IPS-18c (cell line): Measurements from ENCODE around the gene CSNK2A1.

Experiments used
- H3K4me3 ChIP-seq: 2 replicates; pipeline ENCODE4 v1.7.0; 2013; ENCODE audit warnings: low read depth, mild to moderate bottlenecking, low read length, moderate library complexity; ENCODE audit not compliant: insufficient read depth
- H3K9me3 ChIP-seq: one replicate; pipeline ENCODE4 v1.6.1; 2013; ENCODE audit warnings: mild to moderate bottlenecking, low read length, moderate library complexity; ENCODE audit not compliant: control insufficient read depth, insufficient read depth

Gene CSNK2A1

DNA sequence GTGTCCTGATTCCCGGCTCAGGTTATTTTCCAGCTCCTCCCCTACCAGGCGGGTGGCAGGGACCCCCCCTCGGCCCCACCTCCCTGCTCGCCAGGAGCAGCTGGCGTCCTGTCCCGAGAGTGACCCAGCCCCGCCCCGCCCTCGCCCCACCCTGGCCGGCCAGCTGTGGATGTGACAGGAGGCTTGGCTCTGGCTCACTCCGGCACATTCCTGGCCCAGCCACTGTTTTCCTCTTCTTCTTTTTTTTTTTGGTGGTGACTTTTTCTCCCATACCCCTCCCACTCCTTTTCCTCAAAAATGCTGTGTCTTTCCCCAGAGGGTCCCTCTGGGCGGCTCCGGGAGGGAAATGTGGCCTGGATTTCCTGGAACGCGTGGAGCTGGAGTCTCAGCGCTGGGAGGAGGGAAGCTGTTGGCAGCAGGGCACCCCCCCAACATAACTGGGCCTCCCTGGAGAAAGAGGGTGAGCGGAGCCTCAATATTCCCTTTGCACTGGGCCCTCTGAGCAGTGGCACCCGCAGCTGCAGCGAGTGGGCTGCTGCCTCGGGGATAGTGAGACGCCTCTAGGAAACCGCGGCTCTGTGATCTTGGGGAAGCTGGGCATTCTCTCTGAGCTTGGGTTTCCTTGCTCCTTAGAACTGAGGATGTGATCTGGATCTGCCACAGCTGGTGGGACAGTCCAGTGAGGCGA lies 28.3 kb upstream of the CSNK2A1 start:
- Histone ChIP-seq H3K4me3 (no peak overlapping the region), H3K9me3 (no peaks in the 10 kb centered on the region)

GRCh38 chr20:568673-569415 lies 25.3 kb upstream of the CSNK2A1 start:
- no peaks in the 10 kb centered on the region for H3K9me3 ChIP-seq
- H3K4me3 ChIP-seq, result no peak overlapping the region

GRCh38 chr20:568097-568652 lies 24.6 kb upstream of the CSNK2A1 start:
- H3K9me3 ChIP-seq, result no peaks in the 10 kb centered on the region
- no peak overlapping the region for H3K4me3 ChIP-seq

DNA sequence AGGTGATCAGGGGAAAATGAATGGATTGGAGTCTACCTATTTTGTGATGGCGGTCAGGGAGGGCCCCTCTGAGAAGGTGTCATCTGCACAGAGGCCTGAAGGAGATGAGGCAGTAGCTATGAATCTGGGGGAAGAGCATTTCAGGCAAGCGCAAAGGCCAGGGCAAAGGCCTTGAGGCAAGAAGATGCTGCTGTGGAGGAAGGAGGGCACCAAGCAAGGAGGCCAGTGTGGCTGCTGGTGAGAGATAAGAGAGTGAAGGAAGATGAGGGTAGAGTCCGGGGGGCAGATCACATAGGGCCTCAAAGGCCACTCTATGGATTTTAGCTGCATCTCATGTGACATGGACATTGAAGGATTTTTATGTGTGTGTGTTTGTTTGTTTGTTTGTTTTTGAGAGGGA lies 20.6 kb upstream of the CSNK2A1 start:
- H3K4me3 ChIP-seq, result no peak overlapping the region
- H3K9me3 ChIP-seq, result no peaks in the 10 kb centered on the region

DNA sequence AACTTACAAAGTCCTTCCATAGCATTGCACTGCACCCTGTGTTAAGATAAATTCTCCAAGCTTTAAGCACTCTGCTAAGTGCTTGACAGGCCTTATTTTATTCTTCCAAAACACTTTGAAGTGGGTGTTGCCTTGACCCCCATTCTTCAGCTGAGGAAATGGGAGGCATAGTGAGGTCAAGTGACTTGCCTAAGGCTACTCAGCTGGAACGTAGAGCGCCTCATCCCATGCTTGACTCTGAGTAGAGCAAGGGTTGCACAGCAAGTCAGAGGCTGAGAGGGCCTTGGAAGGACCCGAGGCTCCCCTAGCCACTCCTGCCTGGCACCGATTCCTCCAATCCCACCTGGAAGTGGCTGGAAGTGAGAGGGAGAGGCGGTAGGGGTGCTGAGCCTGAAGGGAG lies 19.6 kb upstream of the CSNK2A1 start:
- H3K4me3 ChIP-seq, result no peak overlapping the region
- no peaks in the 10 kb centered on the region for H3K9me3 ChIP-seq

GRCh38 chr20:562232-562897 lies 18.8 kb upstream of the CSNK2A1 start:
- Histone ChIP-seq H3K4me3 (no peak overlapping the region), H3K9me3 (no peaks in the 10 kb centered on the region)

GRCh38 chr20:561437-562231 lies 18.0 kb upstream of the CSNK2A1 start:
- Histone ChIP-seq H3K4me3 (no peak overlapping the region), H3K9me3 (no peaks in the 10 kb centered on the region)

DNA sequence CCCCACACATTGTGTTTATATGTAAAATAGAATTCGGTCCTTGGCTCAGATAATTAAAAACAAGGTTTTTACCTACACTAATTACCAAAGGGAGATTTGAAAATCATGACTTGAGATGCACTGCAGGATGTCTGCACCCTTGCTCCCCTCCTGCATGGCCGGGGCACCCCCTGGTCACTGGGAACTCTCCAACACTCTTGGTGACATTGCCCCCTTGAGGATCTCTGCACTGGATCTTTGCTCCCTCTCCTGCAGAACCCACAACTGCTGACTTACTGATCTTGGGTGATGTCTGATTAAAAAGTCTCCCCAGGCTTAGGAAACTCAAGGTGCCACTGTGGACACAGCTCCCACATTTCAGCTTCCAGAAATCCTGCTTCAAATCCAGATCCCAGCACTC lies 17.1 kb upstream of the CSNK2A1 start:
- H3K4me3 ChIP-seq, result no peak overlapping the region
- no peaks in the 10 kb centered on the region for H3K9me3 ChIP-seq

DNA sequence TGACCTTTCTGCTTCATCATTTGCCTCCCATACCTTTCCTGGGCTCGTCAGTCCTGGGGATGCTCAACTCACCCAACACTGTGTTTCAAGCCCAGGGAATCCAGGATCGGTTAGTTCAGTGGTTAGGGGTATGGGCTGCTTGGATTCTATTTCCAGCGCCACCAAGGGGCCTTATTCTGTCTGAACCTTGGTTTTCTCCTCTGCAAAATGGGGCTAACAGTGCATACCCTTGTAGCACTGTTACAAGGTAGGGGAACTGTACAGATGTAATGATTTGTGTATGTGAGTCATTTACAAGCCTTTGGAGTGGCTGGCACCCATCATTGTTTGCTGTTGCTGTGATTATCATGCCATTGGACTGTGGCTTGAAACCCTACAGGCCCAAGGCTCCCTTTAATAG lies 14.5 kb upstream of the CSNK2A1 start:
- Histone ChIP-seq H3K9me3 (no peaks in the 10 kb centered on the region), H3K4me3 (no peak overlapping the region)

GRCh38 chr20:556984-557383 lies 13.4 kb upstream of the CSNK2A1 start:
- H3K4me3 ChIP-seq, result no peak overlapping the region
- no peaks in the 10 kb centered on the region for H3K9me3 ChIP-seq

GRCh38 chr20:555976-556385 lies 12.4 kb upstream of the CSNK2A1 start:
- H3K9me3 ChIP-seq, result no peaks in the 10 kb centered on the region
- no peak overlapping the region for H3K4me3 ChIP-seq

GRCh38 chr20:550611-551010 lies 7.0 kb upstream of the CSNK2A1 start:
- H3K4me3 ChIP-seq, result no peak overlapping the region

GRCh38 chr20:549722-550496 lies 6.3 kb upstream of the CSNK2A1 start:
- H3K4me3 ChIP-seq, result no peak overlapping the region
- H3K9me3 ChIP-seq, result no peaks in the 10 kb centered on the region

More at GRCh38 chr20:550611-551010, 7.0 kb upstream of the CSNK2A1 start:
- no peaks in the 10 kb centered on the region for H3K9me3 ChIP-seq

DNA sequence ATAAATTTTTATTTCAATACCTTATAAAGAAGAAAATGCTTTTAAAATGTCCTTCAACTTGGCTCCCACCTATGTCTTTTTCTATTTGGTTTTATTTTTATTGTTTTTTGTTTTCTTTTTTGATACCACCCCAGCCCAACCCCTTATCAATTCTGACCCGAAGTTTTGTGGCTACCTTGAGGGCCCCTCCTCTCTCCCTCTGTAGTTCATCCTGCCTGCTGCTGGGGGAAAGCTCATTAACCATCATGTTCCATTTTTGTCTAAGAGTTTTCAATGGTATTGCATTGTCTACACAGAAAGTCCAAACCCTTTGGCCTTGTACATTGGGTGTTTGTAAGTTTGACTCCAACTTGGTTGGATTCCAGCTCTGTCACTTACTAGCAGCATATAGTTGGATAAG lies 5.3 kb upstream of the CSNK2A1 start:
- Histone ChIP-seq H3K9me3 (peaks cover 3% of the 10 kb centered on the region), H3K4me3 (no peak overlapping the region)

- Histone ChIP-seq H3K9me3 (peaks cover 3% of the 10 kb centered on the region), H3K4me3 (no peak overlapping the region)
Observed at GRCh38 chr20:547394-547793, 3.8 kb upstream of the CSNK2A1 start.

DNA sequence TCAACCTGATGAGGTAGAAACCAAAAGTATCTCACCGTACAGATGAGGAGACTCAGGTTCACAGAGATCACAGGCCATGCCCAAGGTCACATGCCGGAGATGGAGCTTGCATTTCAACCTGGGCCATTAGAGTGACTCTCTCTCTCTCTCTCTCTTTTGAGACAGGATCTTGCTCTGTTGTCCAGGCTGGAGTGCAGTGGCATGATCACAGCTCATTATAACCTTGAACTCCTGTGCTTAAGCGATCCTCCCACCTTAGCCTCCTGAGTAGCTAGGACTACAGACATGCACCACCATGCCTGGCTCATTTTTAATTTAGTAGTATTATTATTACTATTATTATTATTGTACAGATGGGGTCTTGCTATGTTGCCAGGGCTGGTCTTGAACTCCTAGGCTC lies 2.8 kb upstream of the CSNK2A1 start:
- no peak overlapping the region for H3K4me3 ChIP-seq
- H3K9me3 ChIP-seq, result peaks cover 3% of the 10 kb centered on the region
